ENCODE results near the gene TMEM248.
"Not testable (repeated sequence)": the region's sequence is repeated elsewhere in the genome, so short reads cannot be mapped to it uniquely, and the experiment has no call there.

GRCh38 chr7:66917904-66918303 lies 3.1 kb upstream of the TMEM248 start:
- not testable (repeated sequence) for TF ChIP-seq SUZ12 (IDR thresholded peaks at IDR 0.05; ENCODE audit: extremely low read depth, insufficient read depth, insufficient read length); YY1 (IDR thresholded peaks at IDR 0.05; ENCODE audit: insufficient read depth, insufficient read length)
